Measurements from ENCODE around the gene PEDS1. TPM values are rescaled to one million over a fixed set of nuclear protein-coding genes. Genes with fewer than 3 reads are reported as not detected.

The PEDS1 gene
- total and polyA plus RNA-seq, 10 of the 15 experiments (the other 5 are each of a cell fraction or from before 2014, with no cell fraction given): 1.7 to 25.6 (median 16.8) TPM

- FAIRE-seq: no peak
- 40% methylated on average over 4 of the region's 5 CpGs for WGBS (ENCODE audit: insufficient coverage, insufficient replicate concordance, low lambda C conversion rate, missing lambda C conversion rate)
- CTCF ChIA-PET: interaction anchor here (0.6 to 10.8 kb wide), 10 partner anchors 10 to 564 kb away, joined by 3 to 157 read pairs (median 3); no protein-coding TSS in a partner anchor
- H3K4me1 ChIP-seq (ENCODE audit: control insufficient read depth, insufficient read depth, low read length): no peaks in the 10 kb centered on the region
- intact Hi-C loops (cut with micrococcal nuclease; ENCODE audit: unreplicated experiment): loop anchor here (10.0 kb wide), 1 partner anchor 549 kb away; the partner anchor contains the start of gene PARD6B
- no peak overlapping the region for H3K4me2 ChIP-seq (ENCODE audit: control insufficient read depth, insufficient read depth)
- H3K79me2 ChIP-seq (ENCODE audit: control insufficient read depth, insufficient read depth, low read length): no peaks in the 10 kb centered on the region
- POLR2A ChIA-PET: no interaction called here
- H3K27ac ChIP-seq (ENCODE audit: control insufficient read depth, insufficient read depth): no peak overlapping the region
- DNase-seq (ENCODE audit: low read depth, low spot score): no peak
- H3K36me3 ChIP-seq (ENCODE audit: control insufficient read depth in 2 of 2, insufficient read depth in 2 of 2, low read length in 1 of 2): no peaks in the 10 kb centered on the region
- no peak for TF ChIP-seq NR2F1 (conservative IDR thresholded peaks at IDR 0.05)
- SMC1A ChIA-PET (ENCODE audit: uncharacterized antibody, unreplicated experiment): interaction anchor here (0.6 to 6.7 kb wide), 6 partner anchors 63 to 388 kb away, joined by 3 to 60 read pairs (median 3); no protein-coding TSS in a partner anchor
- ATAC-seq: no peak
- H4K20me1 ChIP-seq (ENCODE audit: control insufficient read depth, insufficient read depth): no peaks in the 10 kb centered on the region
- in situ Hi-C loops (cut with MboI): loop anchor here (5.0 kb wide), 2 partner anchors 277 to 387 kb away; no protein-coding TSS in a partner anchor
- RAD21 ChIA-PET (ENCODE audit: unreplicated experiment): interaction anchor here (5.7 kb wide), 1 partner anchor 278 kb away, joined by 56 read pairs; no protein-coding TSS in a partner anchor
- H3K9me3 ChIP-seq (replicated peaks; ENCODE audit: control insufficient read depth, insufficient read depth, low read length): no peaks in the 10 kb centered on the region
- BruUV-seq (replicated peaks): no TSS peak
- H3K9ac ChIP-seq (ENCODE audit: control insufficient read depth, insufficient read depth, low read length): no peak overlapping the region
- H2AFZ ChIP-seq (ENCODE audit: control insufficient read depth, low read depth, low read length): no peak overlapping the region
- no peak overlapping the region for H3K4me3 ChIP-seq
- no peaks in the 10 kb centered on the region for H3K27me3 ChIP-seq (replicated peaks in 1 of 2; ENCODE audit: control insufficient read depth in 2 of 2, insufficient read depth in 2 of 2, low read length in 1 of 2)
Measured at GRCh38 chr20:50185426-50185825, 31.9 kb upstream of the PEDS1 start.

GRCh38 chr20:50182346-50182745 is 28.8 kb upstream of the PEDS1 start:
- H3K4me1 ChIP-seq (ENCODE audit: control insufficient read depth, insufficient read depth, low read length): no peaks in the 10 kb centered on the region
- H3K36me3 ChIP-seq (ENCODE audit: control insufficient read depth in 2 of 2, insufficient read depth in 2 of 2, low read length in 1 of 2): no peaks in the 10 kb centered on the region
- H3K9me3 ChIP-seq (replicated peaks; ENCODE audit: control insufficient read depth, insufficient read depth, low read length): no peaks in the 10 kb centered on the region
- ChIA-PET SMC1A (ENCODE audit: uncharacterized antibody, unreplicated experiment) (interaction anchor here (0.8 to 2.7 kb wide), 3 partner anchors 62 to 280 kb away, joined by 3 to 9 read pairs (median 5); no protein-coding TSS in a partner anchor), CTCF (interaction anchor here (0.6 to 10.8 kb wide), 4 partner anchors 62 to 289 kb away, joined by 3 to 157 read pairs (median 3); no protein-coding TSS in a partner anchor), POLR2A (no interaction called here), RAD21 (ENCODE audit: unreplicated experiment) (interaction anchor here (1.0 to 2.2 kb wide), 3 partner anchors 62 to 268 kb away, joined by 3 to 7 read pairs (median 4); no protein-coding TSS in a partner anchor)
- no peaks in the 10 kb centered on the region for H3K79me2 ChIP-seq (ENCODE audit: control insufficient read depth, insufficient read depth, low read length)
- DNase-seq (ENCODE audit: low read depth, low spot score): no peak
- no peak overlapping the region for H3K4me3 ChIP-seq
- H3K9ac ChIP-seq (ENCODE audit: control insufficient read depth, insufficient read depth, low read length): no peak overlapping the region
- FAIRE-seq: no peak
- no peaks in the 10 kb centered on the region for H3K27me3 ChIP-seq (replicated peaks in 1 of 2; ENCODE audit: control insufficient read depth in 2 of 2, insufficient read depth in 2 of 2, low read length in 1 of 2)
- intact Hi-C loops (cut with micrococcal nuclease; ENCODE audit: unreplicated experiment) (loop anchor here (10.0 kb wide), 1 partner anchor 552 kb away; the partner anchor contains the start of gene PARD6B), in situ Hi-C loops (cut with MboI) (no loop called here)
- no peak overlapping the region for H2AFZ ChIP-seq (ENCODE audit: control insufficient read depth, low read depth, low read length)
- 24% methylated on average over 2 of the region's 2 CpGs for whole genome bisulfite sequencing (ENCODE audit: insufficient coverage, insufficient replicate concordance, low lambda C conversion rate, missing lambda C conversion rate)
- no peak overlapping the region for H3K4me2 ChIP-seq (ENCODE audit: control insufficient read depth, insufficient read depth)
- BruUV-seq (replicated peaks): no TSS peak
- H3K27ac ChIP-seq (ENCODE audit: control insufficient read depth, insufficient read depth): no peak overlapping the region
- H4K20me1 ChIP-seq (ENCODE audit: control insufficient read depth, insufficient read depth): no peaks in the 10 kb centered on the region
- no peak for ATAC-seq
- no peak for TF ChIP-seq E2F4 (IDR thresholded peaks at IDR 0.05; ENCODE audit: low read depth, low read length)
- TF ChIP-seq NFYB (IDR thresholded peaks at IDR 0.05; ENCODE audit: insufficient read depth, low read depth, low read length): no peak
- no peak for TF ChIP-seq ETV6 (conservative IDR thresholded peaks at IDR 0.05 in 1 of 2, IDR thresholded peaks at IDR 0.05 in 1 of 2; ENCODE audit: borderline replicate concordance in 1 of 2, low read depth in 1 of 2)
- no peak for TF ChIP-seq HDAC2 (IDR thresholded peaks at IDR 0.05)
- no peak for TF ChIP-seq ZNF687 (IDR thresholded peaks at IDR 0.05)
- TF ChIP-seq MEF2B (IDR thresholded peaks at IDR 0.05; ENCODE audit: partially characterized antibody, poor library complexity, severe bottlenecking): no peak

Measured in GM12878 (cell line).